Activated CD4-positive, alpha-beta T cell treated with anti-CD3 and anti-CD28 coated beads for 24 hours (primary cell): ENCODE measurements around the gene ALDH18A1.
"Not testable (repeated sequence)": the region's sequence is repeated elsewhere in the genome, so short reads cannot be mapped to it uniquely, and the experiment has no call there.

ENCODE experiments used
- DNase-seq, 2 donors: peaks; one replicate each; pipeline ENCODE4 v3.0.0-alpha.2; 2020; ENCODE audit warnings: low read depth in 2 of 2

ALDH18A1 gene

GRCh38 chr10:95650232-95650631, 6.3 kb downstream of the ALDH18A1 start:
- no peak for DNase-seq

DNA sequence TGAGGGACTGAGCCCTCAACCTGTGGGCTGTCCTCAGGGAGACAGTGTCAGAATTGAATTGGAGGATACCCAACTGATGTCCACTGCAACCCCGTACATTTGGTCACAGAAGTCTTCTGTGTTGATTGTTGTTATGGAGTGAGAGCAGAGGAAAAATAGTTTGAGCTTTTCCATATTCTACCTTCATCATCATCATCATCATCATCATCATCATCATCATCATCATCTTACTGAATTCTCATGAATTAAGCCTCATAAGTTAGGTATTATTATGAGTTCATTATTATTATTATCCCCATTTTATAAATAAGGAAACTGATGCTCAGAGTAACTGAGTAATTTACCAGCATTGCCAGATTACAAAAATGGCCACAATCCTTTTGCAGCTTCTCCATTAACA, 8.4 kb downstream of the ALDH18A1 start:
- no peak for DNase-seq

DNA sequence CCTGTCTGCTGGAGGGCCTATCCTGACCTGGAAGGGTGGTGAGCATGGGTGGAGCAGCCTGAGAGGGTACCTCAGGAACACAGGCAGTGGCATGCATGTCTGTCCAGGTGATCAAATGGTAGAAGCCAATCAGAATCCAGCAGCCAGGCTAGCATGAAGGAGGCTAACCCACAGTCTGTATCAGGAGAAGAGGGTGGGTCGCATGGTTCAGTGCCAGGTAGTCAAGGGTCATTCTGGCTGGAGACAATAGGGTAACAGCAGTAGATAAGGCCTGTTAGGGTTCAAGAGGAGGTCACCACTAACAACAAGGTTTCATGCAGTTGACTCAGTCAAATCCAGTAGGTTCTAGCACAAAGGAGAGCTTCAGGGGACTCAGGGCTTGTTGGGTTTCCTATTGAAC, 10.4 kb downstream of the ALDH18A1 start:
- DNase-seq: no peak

GRCh38 chr10:95644901-95645300, 11.6 kb downstream of the ALDH18A1 start:
- DNase-seq: no peak

DNA sequence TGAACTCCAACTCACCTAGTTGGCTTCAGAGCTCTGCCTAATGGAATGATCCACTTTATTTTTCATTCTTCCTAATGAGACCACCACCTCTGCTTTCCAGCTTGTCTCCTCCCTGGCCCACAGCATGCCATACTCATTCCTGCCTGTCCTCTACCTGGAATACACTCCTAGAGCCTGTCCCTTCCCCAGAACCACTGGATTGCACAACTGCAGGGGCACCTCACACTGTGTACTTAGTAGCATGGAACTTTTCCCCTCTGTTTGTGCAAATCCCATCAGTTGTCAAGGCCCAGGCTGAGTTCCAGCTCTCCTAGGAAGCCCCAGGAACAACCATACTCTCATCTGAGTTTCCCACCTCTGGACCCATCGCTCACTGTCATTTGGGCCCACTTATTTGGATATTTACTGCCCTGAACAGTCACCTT, 15.6 kb downstream of the ALDH18A1 start:
- no peak for DNase-seq

GRCh38 chr10:95637911-95638310, 18.6 kb downstream of the ALDH18A1 start:
- DNase-seq: no peak

DNA sequence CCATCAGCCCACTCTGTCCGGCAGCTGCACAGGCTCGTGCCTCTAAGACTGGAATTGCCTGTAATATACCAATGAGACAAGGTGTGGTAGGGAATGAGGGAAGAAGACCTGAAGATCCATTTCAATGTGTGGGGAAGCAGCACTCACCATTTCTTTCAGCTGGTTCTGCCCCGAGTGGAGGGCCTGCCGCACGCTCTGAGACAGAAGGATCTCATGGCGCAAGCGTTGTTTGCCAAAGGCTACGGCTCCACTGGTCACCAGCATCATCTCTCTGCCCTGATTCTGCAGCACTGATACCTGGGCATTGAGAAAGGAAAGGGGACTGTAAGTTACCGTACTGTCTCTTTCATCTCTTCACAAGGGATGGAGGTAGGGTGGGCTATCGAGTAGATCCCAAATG, 19.4 kb downstream of the ALDH18A1 start:
- no peak for DNase-seq

GRCh38 chr10:95635319-95635733, 21.2 kb downstream of the ALDH18A1 start:
- no peak for DNase-seq

- DNase-seq: no peak
These were observed 27.7 kb downstream of the ALDH18A1 start for GRCh38 chr10:95628786-95629185.

GRCh38 chr10:95626500-95626899, 30.0 kb downstream of the ALDH18A1 start:
- DNase-seq: no peak

- not testable (repeated sequence) for DNase-seq
These were observed 36.1 kb downstream of the ALDH18A1 start for GRCh38 chr10:95620415-95620814.

DNA sequence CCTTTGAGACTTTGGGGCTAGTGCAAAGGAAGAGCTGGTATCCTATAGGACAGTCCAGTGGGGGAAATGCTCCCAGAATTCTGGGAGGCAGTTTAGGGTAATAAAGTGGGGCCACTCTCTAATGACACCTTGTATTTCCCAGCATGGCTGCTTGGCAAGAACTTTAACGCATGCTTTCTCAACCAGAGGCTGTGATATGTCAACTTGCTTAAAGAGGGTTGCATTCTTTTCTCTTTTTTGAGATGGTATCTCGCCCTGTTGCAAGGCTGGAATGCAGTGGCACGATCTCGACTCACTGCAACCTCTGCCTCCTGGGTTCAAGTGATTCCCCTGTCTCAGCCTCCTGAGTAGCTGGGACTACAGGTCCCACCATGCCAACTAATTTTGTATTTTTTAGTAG, 38.4 kb downstream of the ALDH18A1 start:
- DNase-seq: no peak

DNA sequence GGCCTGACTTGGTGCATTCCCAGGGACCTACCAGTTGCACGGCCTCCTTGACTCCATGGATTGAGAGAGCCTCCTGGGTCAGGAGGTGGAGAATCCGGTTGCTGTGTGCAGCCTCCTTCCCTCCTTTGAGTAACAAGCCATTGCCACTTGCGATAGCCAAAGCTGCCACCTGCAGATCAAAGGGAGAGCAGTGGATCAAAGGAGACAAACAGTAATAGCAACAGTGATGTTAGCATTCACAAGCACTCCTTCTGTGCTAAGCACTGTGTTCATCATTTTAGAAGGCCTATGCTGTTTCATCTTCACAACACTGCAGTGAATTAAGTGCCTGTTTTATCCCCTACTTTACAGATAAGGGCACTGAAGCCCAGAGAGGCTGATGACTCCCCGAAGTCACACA, 40.1 kb downstream of the ALDH18A1 start:
- DNase-seq: no peak

- no peak for DNase-seq
These were observed 43.2 kb downstream of the ALDH18A1 start for GRCh38 chr10:95613330-95613729.

DNA sequence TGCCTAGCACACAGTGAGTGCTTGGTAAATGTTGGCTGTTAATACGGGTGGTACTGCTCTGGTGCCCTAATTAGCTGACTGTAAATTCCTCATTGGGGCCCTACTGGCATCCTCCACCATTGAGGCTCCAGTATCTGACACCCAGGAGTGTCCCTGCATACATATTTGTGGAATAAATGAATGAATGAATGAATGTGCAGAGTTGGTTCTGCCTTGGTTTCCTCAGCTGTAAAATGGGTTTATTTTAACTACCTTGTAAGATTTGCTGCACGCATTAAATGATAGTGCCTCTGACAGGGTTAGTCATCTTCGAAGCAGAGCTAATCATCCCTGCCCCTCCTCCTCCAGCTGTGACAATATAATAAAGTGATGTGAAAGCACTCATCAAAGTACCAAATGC, 45.8 kb downstream of the ALDH18A1 start:
- no peak for DNase-seq

DNA sequence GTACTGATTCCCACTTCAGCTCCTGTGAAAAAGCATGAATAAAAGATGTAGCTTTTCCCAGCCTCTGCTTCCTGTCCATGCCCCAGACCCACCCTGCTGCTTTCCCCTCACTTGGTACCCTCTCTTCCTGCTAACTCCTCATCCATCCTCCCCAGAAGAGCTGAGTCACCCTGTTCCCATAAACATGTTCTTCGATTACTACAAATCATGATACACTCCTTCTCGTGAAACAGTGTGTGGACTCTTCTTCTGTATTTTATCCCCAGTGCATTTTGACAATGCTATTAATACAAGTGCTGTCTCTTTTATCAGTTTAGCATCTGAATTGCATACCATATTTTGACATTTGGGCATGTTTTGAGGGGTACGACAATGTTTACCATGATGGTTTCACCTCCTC, 49.6 kb downstream of the ALDH18A1 start:
- no peak for DNase-seq

GRCh38 chr10:95605163-95605562, 51.3 kb downstream of the ALDH18A1 start:
- DNase-seq: no peak

GRCh38 chr10:95604630-95605029, 51.9 kb downstream of the ALDH18A1 start:
- no peak for DNase-seq

GRCh38 chr10:95602382-95602781, 54.1 kb downstream of the ALDH18A1 start:
- DNase-seq: no peak

- DNase-seq: peak; percentile 21 to 36
These were observed 55.3 kb downstream of the ALDH18A1 start for GRCh38 chr10:95601116-95601719.

DNA sequence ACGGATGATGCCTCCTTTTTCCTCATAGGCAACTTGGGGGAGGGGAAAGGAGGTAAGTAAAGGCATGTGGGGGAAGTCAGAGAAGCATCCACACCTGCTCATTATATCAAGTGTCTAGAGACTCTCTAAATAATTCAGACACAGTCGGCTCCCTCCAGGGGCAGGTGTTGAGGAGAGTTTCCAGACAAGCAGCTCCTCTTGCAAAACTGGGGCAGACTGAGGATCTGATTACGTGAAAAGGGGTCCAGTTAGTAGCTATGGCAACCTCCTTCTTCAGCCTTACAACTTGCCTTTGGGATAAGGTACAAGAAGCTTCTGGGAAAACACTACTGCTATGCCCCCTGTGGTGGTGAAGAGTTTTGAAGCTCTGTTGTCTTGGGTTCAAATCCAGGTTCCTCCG, 56.4 kb downstream of the ALDH18A1 start:
- DNase-seq: no peak

GRCh38 chr10:95597788-95598187, 58.7 kb downstream of the ALDH18A1 start:
- DNase-seq: no peak

DNA sequence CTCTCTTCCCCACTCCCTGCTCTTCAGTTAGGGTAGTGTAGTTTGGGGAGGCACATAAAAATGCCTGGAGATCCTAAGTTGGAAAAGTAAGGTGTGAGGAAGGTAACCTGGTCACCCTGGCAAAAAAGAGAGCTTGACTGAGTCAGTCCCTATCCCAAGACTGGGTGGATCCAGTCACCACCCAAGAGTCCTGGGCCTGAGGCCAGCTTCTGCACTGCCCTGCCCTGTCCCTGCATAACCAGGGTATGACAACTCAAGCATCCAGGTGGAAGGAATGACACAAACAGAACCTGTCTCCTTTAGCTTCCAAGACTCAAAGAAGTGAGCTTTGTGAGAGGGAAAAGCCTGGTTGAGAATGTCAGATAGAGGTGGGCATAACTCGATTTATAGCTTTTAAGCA, 68.5 kb downstream of the ALDH18A1 start:
- no peak for DNase-seq

DNA sequence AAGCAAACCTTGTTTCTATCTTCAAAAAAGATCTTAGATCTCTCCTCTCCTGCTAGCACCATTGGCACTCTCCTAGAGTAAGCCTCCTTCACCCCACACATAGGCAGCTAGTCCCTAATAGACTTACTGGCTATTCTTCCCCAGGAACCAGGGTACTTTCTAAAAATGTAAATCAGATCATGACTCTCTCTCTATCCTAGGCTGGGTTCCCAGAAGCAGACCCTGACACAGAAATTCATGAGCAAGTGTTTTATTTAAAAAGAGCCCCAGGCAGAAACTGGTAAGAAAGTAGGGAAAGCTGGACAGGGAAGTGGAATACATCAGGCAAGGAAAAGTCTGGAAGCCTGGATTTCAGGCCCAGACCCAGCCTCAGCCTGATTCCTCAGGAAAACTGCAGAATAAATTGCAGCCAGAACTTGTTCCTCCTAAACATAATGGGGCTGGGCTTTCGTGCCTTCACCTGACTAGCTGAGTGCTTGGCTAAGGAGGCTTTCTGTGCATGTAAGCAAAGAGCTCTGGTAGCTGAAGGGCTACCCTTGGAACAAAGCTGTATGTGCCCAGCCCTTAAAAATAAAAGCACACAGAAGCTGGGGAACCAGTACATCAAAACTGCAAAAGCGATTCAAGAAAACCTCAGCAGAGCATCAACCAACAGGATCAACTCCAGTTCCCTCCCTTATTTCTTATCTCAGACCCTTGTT, 76.5 kb downstream of the ALDH18A1 start:
- no peak for DNase-seq
